LNCaP clone FGC (cell line): ENCODE measurements around the gene CDX1.

ENCODE experiments used
- DNase-seq: peaks from one replicate; pipeline ENCODE4 v3.0.0-alpha.2; 2011; ENCODE audit warnings: low read depth
- H3K4me3 ChIP-seq: 2 replicates; pipeline ENCODE4 v1.5.1; 2011; ENCODE audit warnings: mild to moderate bottlenecking, low read depth, low read length, control low read depth
- TF ChIP-seq, protein P1 (sequence below): IDR thresholded peaks from 2 replicates; pipeline ENCODE4 v1.5.1; 2012; ENCODE audit warnings: mild to moderate bottlenecking; ENCODE audit not compliant: control insufficient read depth, insufficient read depth; ENCODE audit errors: extremely low read depth

The CDX1 gene

GRCh38 chr5:150192462-150192861, 25.9 kb downstream of the CDX1 start:
- TF ChIP-seq, protein P1, sequence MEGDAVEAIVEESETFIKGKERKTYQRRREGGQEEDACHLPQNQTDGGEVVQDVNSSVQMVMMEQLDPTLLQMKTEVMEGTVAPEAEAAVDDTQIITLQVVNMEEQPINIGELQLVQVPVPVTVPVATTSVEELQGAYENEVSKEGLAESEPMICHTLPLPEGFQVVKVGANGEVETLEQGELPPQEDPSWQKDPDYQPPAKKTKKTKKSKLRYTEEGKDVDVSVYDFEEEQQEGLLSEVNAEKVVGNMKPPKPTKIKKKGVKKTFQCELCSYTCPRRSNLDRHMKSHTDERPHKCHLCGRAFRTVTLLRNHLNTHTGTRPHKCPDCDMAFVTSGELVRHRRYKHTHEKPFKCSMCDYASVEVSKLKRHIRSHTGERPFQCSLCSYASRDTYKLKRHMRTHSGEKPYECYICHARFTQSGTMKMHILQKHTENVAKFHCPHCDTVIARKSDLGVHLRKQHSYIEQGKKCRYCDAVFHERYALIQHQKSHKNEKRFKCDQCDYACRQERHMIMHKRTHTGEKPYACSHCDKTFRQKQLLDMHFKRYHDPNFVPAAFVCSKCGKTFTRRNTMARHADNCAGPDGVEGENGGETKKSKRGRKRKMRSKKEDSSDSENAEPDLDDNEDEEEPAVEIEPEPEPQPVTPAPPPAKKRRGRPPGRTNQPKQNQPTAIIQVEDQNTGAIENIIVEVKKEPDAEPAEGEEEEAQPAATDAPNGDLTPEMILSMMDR, result no peak
- H3K4me3 ChIP-seq, result no peak overlapping the region
- DNase-seq, result no peak

DNA sequence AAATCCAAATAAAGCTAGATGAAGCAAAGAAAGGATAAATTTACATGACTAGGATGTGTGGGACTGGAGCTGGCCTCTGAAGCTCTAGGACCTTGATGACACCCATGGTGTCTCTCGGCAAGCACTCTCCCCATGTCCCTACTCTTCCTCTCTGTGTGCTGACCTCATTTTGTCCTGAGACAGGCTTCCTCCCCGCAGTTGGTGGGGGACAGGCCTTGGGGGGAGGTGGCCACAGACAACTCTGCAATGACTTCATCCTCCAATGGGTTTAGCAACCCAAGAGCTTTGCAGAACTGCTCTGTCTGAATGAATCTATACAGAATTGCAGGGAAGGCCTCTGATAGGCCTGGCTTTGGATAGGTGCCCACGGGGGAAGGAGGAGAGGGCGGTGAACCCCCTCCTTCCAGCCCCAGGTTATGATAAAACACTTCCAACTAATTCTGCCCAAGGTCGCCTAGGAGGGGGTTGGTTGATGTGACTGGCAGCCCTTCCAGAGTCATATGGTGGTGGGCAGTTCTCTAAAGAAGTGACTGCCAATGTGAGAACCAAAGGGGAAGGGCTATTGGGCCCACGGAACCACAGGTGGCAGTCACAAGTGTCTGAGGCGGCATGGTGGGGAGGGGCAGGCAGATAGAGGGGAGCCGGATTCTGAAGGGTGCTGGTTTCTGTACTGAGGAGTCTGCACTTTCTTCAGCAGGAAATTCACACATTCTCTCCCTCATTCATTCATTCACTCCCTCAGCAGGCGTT, 29.3 kb downstream of the CDX1 start:
- TF ChIP-seq, protein P1, result no peak
- DNase-seq, result no peak
- no peak overlapping the region for H3K4me3 ChIP-seq

- TF ChIP-seq, protein P1, result no peak
- H3K4me3 ChIP-seq, result no peak overlapping the region
- no peak for DNase-seq
Measured at GRCh38 chr5:150196514-150196913, 29.9 kb downstream of the CDX1 start.

- H3K4me3 ChIP-seq, result no peak overlapping the region
- TF ChIP-seq, protein P1, result no peak
- no peak for DNase-seq
Measured at GRCh38 chr5:150196986-150197385, 30.4 kb downstream of the CDX1 start.

DNA sequence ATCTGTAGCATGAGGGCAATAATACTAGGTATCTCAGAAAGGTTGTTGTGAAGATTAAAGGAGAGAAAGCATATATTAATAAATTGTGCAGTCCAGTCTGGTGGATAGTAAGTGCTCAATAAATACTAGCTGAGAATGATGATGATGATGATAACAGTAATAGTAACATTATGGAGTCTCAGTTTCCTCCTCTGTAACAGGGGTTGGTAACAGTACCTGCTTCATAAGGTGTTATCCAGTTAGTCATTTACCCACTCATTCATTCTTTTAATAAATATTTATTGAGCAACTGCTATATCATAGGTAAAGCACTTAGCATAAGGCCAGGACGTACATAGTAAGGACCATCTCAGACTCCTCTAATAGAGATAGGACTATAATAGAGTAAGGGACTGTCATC, 30.9 kb downstream of the CDX1 start:
- no peak for DNase-seq
- H3K4me3 ChIP-seq, result no peak overlapping the region
- TF ChIP-seq, protein P1, result no peak

GRCh38 chr5:150202501-150202900, 35.9 kb downstream of the CDX1 start:
- TF ChIP-seq, protein P1, result no peak
- no peak overlapping the region for H3K4me3 ChIP-seq
- no peak for DNase-seq

- DNase-seq, result no peak
- TF ChIP-seq, protein P1, result no peak
- no peak overlapping the region for H3K4me3 ChIP-seq
Measured at GRCh38 chr5:150203832-150204589, 37.4 kb downstream of the CDX1 start.
